GM15510 (cell line): ENCODE data around the gene ASTN2.

Source experiments
- POLR2A ChIP-seq: IDR thresholded peaks from 3 replicates; pipeline ENCODE4 v1.6.1; 2011; ENCODE audit warnings: borderline replicate concordance; ENCODE audit not compliant: insufficient read length; ENCODE audit errors: extremely low read depth

ASTN2 gene

DNA sequence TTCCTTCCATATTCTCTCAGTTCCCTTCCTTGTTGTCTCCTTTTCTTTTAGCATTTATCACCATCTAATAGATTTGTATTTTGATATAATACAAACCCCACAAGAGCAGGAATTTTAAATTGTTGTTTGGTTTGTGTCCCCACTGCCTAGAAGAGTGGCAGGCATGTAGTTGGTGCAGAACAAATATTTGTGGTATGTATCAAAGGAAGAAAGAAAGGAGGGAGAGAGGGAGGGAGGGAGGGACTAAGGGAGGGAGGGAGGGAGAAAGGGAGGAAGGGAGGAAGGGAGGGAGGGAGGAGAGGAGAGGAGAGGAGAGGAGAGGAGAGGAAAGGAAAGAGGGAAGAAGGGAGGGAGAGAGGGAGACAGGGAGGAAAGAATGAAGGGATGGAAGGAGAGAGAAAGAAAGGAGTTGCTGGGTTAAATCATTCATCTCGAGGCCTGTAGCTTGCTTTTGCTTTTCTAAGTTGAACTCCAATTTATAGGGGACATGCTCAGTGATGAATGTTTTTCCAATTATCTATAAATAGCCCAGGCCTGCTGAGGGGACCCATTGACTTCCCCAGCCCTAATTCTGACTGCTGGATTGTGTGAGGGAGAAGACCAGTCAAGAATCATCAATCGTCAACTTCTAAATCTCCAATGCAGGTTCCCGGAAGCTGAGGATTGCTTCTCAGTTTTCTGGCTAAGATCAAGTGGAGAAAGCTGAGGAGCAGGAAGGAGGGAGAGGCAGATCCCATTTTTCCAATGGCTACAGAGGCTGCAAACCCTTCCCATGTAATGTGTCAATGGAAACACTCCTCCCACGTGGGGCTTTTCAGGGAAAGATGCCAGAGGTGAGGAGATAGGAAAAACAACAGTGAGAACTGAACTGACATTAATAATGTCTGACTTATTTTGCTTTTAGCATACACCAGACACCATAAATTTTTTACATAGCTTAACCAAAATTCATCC, 320.7 kb downstream of the ASTN2 start:
- TF ChIP-seq POLR2A, result no peak

DNA sequence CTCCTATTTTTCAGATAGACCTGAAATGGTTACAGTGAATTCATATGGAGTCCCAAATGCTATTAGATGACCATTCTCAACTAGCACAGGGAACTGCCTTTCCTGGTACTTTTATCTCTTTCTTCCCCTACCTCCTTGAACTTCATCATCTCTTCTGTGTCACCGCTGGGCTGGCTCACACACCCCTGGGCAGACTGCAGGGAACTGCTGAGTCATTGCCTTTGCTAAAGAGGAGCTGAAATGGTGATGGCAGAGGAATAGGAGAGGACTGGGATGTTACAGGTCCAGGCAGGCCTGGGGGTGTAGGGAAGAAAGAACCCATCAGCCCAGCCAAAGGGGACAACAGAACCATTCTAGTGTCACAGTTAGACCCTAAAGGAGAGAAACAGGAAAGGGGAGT, 322.3 kb downstream of the ASTN2 start:
- TF ChIP-seq POLR2A, result no peak

DNA sequence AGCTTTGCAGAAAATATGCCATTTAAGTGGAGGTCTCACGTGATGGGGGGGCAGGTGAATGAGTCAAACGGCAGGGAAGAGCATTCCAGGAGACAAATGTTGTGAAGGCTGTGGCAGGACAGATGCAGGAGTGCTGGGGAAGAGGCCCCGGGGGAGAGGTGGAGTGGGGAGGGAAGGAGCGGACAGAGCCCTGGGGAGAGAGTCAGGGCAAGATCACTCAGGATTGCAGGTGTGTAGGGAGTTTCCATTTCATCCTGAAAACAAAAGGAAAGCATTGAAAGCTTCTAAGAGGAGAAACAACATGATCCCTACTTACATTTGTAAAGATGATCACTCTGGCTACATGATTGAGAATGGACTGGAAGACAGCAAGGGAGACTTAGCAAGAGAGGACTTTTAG, 323.3 kb downstream of the ASTN2 start:
- no peak for TF ChIP-seq POLR2A

DNA sequence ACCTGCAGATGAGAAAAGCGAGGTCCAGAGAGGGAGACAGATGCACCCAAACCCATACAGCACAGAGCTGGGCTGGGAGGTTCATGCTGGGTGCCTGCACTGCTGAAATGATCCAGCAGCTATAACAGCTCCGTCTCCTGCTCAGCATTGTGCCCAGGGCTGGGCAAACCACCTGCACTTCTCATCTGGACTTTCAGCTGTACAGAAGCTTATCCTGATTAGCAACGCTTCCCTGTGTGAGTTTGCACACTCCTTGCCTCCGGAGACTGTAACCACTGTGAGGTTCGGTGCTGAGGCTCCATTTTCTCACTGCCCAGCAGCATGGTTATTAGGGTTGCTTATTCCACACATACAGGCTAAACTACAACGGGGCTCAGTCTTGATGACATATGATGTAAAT, 326.1 kb downstream of the ASTN2 start:
- no peak for TF ChIP-seq POLR2A

DNA sequence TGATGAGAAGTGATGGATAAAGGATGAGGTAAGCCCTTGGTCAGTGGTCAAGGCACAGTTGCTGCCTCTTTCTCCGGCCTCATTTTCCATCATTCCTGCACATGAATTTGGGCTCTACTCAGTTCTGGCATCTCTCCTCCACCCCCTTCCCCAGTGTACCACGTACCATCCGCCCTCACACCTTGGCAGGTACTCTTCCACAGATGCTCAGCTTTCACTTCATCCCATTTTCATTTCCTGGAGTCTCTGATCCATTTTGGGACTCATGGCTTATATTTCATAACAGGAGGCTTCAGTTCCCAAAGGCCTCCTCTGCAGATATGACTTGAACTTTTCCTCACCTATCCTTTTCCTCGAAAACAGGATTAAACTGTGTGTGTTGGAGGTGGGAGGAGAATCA, 326.7 kb downstream of the ASTN2 start:
- TF ChIP-seq POLR2A, result no peak

DNA sequence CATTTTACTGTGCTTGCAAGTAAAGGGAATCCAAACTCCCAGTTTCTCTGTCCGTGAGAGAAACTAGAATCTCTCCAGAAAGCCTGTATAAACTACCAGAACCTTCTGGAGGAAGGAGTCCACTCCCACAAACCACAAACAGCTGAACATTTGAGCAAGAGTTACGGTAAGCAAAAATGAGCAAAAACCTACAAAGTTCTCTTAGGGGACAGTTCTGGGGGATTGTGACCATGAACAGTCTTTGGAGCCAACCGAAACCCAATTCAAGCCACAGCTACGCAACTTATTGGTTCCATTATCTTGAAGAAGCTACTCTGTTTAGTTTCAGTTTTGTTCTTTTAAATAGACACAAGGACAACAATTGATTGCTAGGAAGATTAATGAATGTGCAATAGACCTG, 330.6 kb downstream of the ASTN2 start:
- TF ChIP-seq POLR2A, result no peak

DNA sequence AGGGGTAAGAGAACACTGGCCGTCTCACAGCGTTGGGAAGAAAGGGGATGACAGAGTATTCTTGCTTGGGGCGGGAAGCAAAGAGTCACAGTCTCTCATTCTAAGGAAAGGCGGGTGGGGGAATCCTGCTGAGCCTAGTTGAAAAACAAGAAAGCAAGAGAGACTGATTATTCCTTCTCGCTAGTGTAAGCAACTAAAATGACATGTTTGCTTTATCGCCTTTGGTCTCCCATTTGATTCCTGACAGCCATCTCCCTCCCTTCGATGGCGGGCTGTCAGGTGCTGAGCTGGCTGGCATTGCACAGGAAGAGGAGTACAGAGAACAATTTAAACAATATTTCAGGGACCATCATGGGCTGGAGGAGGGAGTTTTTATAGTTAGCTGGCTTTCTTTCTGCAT, 331.3 kb downstream of the ASTN2 start:
- no peak for TF ChIP-seq POLR2A

DNA sequence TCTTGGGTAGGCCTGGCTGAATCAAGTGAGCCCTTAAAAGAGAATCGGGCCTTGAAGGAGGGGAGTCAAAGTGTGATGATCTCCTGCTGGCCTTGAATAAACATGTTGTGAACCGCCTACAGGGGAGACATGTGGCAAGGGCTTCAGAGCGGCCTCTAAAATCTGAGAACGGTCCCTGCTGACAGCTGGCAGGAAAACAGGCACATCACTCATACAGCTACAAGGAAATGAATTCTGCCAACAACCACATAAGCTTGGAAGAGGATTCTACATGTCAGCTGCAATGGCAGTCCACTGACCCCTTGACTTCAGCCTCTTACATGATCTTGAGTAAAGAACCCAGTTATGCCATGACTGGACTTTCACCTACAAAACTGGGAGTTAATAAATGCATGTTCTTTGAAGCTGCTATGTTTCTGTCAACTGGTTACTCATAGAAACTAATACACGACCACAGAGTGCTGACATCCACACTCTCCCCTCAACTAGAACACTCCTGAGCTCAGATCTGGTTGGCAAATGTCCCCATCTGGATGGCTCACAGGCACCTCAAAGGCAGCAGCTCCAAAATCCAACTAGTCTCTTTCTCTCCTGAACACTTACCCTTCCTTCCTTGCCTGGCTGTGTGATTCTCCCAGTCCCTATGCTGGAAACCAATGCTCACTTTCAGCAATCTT, 333.1 kb downstream of the ASTN2 start:
- TF ChIP-seq POLR2A, result no peak

DNA sequence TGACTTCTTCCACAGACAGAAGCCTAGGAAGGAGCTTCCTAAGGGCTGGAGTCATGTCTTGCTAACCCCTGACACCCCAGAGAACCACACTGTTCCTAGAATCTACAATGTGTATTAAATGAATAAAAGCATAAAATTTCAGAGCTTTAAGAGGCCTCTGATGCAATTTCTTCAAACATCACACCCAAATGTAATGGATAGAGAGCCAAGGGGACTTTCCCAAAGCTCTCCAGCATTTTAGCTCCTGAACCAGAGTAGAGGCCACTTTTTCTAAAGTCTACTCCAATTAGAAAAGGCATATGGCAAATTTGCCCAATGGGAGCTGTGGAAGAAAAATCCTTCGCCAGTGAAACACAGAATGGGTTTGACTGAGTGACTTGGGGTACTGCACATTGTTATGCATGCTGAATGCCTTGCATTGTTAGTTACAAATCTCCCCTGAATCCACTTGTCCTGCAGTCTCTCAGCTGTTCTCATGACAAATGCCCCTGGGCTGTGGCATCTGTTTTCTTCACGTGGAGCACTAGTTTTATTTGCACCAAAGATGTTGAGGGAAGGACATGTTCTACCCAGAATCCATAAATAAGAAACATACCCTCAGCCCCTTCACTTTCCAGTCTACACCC, 334.0 kb downstream of the ASTN2 start:
- no peak for TF ChIP-seq POLR2A

DNA sequence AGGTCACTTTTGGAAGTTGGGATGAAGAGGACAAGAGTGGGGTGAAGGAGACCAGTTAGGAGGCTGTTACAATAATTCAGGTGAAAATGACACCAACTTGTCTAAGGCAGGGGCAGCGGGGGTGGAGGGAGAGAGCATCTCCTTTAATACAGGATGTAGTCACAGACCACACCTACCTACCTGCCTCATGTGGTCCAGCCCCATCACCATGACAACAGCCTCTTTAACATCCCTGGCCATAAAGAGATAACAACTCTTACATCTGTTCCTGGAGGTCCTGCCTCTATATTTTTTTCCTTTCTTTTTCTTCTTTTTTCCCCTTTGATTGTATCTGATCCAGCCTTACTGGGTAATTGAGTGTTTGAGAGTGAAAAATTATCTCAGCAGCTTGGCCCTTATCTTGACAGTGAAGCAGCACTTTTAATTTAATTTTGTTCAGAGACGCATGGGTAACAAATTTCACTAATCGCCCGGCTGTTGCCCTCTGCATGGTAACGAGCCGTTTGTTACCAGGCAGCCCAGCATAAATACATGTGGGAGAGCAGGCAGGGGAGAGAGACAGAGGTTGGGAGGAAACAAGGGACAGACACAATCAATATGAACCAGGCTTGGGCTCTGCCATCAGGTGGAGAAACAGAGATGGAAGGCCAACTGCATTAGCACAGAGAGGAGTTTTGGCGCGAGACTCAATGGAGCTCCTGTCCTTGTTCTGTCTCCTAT, 338.1 kb downstream of the ASTN2 start:
- no peak for TF ChIP-seq POLR2A

DNA sequence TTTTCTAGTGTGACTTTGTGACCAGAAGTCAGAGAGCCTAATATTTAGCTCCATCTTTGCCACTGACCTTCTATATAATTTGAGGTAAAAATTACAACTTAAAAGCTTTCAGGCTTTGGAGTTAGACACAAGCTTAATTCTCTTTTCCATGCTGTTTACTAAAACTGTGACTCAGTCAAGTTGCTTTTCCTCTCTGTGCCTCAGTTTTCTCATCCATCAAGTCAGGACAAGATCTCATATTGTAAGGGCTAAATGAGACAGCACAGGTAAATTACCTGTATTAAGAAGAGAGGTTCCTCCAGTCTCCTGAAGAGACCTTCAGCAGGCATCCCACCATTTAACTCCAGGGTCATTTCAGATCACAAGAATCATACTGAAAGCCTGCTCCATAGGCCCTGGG, 339.2 kb downstream of the ASTN2 start:
- no peak for TF ChIP-seq POLR2A

DNA sequence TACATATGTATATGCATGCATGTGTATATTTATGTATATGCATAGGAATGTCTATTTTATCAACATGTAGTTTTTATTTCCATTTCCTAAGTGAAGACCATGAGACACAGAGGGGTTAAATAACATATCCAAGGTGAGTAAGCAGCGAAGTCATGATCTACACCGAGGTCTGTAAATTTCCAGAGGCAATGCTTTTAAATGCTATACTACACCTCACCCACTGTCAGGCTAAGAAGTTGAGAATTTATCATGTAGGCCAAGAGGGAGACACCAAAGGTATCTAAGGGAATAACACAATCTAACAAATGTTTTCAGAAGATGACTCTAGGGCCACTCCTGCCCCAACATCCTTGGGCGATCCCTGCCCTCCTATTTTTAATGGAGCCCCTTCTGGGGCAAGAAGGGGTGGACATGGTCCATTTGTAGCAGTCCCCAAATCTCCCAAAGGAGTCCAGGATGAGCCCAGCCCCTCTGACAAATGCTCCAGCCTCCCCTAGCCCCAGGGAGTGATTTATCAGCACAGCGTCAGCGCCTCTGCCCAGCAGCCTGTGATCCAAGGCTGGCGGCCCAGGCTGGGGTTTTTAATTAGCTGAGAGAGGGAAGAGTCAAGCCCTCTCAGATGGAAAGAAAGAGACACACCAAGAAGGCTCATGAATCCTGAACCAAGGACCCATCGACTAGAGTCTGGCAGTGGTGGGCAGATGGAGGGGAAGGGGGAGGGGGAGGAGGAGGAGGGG, 339.9 kb downstream of the ASTN2 start:
- no peak for TF ChIP-seq POLR2A

DNA sequence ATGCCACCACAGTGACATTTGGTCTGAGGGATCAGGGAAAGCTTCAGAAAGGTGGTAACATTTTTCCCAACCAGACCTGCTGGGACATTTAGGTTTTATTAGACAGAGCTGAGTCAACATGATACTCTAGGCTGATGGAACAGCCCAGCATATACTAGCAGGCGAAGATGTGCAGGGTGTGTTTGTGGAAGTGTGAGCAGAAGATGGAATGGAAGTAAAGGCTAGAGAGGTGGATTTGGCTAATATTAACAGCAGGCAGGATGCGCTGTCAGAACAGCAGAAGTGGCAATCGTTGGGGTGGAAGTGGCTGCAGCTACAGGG, 340.6 kb downstream of the ASTN2 start:
- TF ChIP-seq POLR2A, result no peak
